PC-3 (cell line): ENCODE data around the gene LITAF. TPM values are rescaled to one million over a fixed set of nuclear protein-coding genes. Genes with fewer than 3 reads are reported as not detected.

Source experiments
- ATAC-seq: fragments of 200-7000 bp; cut with Tn5 transposase; 2 replicates; pipeline ENCODE4 v1.9.1; 2020; ENCODE audit warnings: mild to moderate bottlenecking, moderate library complexity
- Bru-seq: library from RNA; stranded (reverse); fragments of 400-500 nt; gene quantifications from one replicate; lab custom pipeline; 2021; lab: Mats Ljungman, UMichigan
- BruChase-seq, 2 experiments: library from RNA; stranded (reverse); fragments of 400-500 nt; gene quantifications; one replicate each; lab custom pipeline; 2021; lab: Mats Ljungman, UMichigan
- BruUV-seq: library from RNA; stranded (reverse); fragments of 400-500 nt; replicated peaks from 2 replicates; lab custom pipeline; 2021; lab: Mats Ljungman, UMichigan
- CTCF ChIA-PET: fragments of 300-600 bp; sonication (Branson Sonifier 250); formaldehyde crosslinking; loops from one replicate; lab custom pipeline; 2022; ENCODE audit warnings: antibody characterized with exemption; lab: Charles Lee
- POLR2A ChIA-PET: fragments of 300-600 bp; sonication (Branson Sonifier 250); formaldehyde crosslinking; loops from one replicate; lab custom pipeline; 2022; ENCODE audit warnings: antibody characterized with exemption; ENCODE audit not compliant: unreplicated experiment; lab: Charles Lee
- DNase-seq: peaks from one replicate; pipeline ENCODE4 v3.0.0-alpha.2; 2015
- H2AFZ ChIP-seq: fragments of 300-600 bp; sonication (generic); 2 replicates; pipeline ENCODE4 v1.6.0; 2016; ENCODE audit warnings: antibody characterized with exemption, low read length
- H3F3A ChIP-seq: fragments of 300-600 bp; sonication (generic); one replicate; pipeline ENCODE4 v1.6.0; 2017; ENCODE audit warnings: antibody characterized with exemption, low read length, control low read depth, mild to moderate bottlenecking; ENCODE audit not compliant: unreplicated experiment
- H3K27ac ChIP-seq: fragments of 300-600 bp; sonication (generic); 2 replicates; pipeline ENCODE4 v1.5.1; 2016; ENCODE audit warnings: mild to moderate bottlenecking, low read length
- H3K27me3 ChIP-seq: fragments of 300-600 bp; sonication (generic); 2 replicates; pipeline ENCODE4 v1.6.1; 2016; ENCODE audit warnings: low read length, mixed read lengths
- H3K36me3 ChIP-seq: fragments of 300-600 bp; sonication (generic); 2 replicates; pipeline ENCODE4 v1.6.1; 2016; ENCODE audit warnings: low read depth, mixed run types, low read length, mixed read lengths
- H3K4me1 ChIP-seq: fragments of 300-600 bp; sonication (generic); 2 replicates; pipeline ENCODE4 v1.5.1; 2016; ENCODE audit warnings: low read length; ENCODE audit not compliant: insufficient read depth
- H3K4me2 ChIP-seq: fragments of 300-600 bp; sonication (generic); 2 replicates; pipeline ENCODE4 v1.6.0; 2016; ENCODE audit warnings: low read length
- H3K4me3 ChIP-seq: fragments of 300-600 bp; sonication (generic); 2 replicates; pipeline ENCODE4 v1.5.1; 2016; ENCODE audit warnings: mild to moderate bottlenecking, low read length, mixed read lengths
- H3K79me2 ChIP-seq: fragments of 300-600 bp; sonication (generic); 2 replicates; pipeline ENCODE4 v1.6.1; 2017; ENCODE audit warnings: low read length, mixed read lengths
- H3K9ac ChIP-seq: fragments of 300-600 bp; sonication (generic); 2 replicates; pipeline ENCODE4 v1.6.0; 2016; ENCODE audit warnings: mild to moderate bottlenecking, low read length
- H3K9me2 ChIP-seq: fragments of 300-600 bp; sonication (generic); replicated peaks from 2 replicates; pipeline ENCODE4 v1.6.1; 2016; ENCODE audit warnings: mixed run types, low read length, mixed read lengths
- H3K9me3 ChIP-seq: fragments of 300-600 bp; sonication (generic); 2 replicates; pipeline ENCODE4 v1.6.1; 2016; ENCODE audit warnings: low read length, mixed read lengths
- H4K20me1 ChIP-seq: fragments of 300-600 bp; sonication (generic); 2 replicates; pipeline ENCODE4 v1.6.1; 2016; ENCODE audit warnings: low read length, mixed read lengths
- EZH2phosphoT487 ChIP-seq: fragments of 300-600 bp; sonication (generic); IDR thresholded peaks from 2 replicates; pipeline ENCODE4 v1.6.1; 2018; ENCODE audit warnings: mild to moderate bottlenecking, antibody characterized with exemption, low read length, borderline replicate concordance
- intact Hi-C: fragments of 100-400 bp; cut with micrococcal nuclease; formaldehyde crosslinking; loops from 2 replicates; pipeline ENCODE4 v1.9.0; 2023
- long read RNA-seq: library from polyadenylated mRNA; unstranded; transcript quantifications from one replicate; pipeline ENCODE4 v2.0.0, GENCODE V29; 2021; ENCODE audit not compliant: unreplicated experiment
- total RNA-seq: library from RNA; depleted of rRNA; stranded (reverse); fragments of >200 nt; gene quantifications from 2 replicates; pipeline ENCODE4 v1.2.3, GENCODE V29; 2014; rRNA removed
- TF ChIP-seq, protein P1 (sequence below): fragments of 300-600 bp; sonication (generic); conservative IDR thresholded peaks from 2 replicates; pipeline ENCODE4 v1.5.1; 2017; ENCODE audit warnings: antibody characterized with exemption, low read depth, mild to moderate bottlenecking, low read length

Gene LITAF
- 12.8 and 13.1 TPM in 2 replicates for total RNA-seq
- Bru-seq, nascent RNA = percentile 28 among the genes with signal in this experiment
- BruChase-seq, experiment 1, labeled RNA remaining after a 6-hour chase = percentile 35 among the genes with signal in this experiment
- percentile 31 among the genes with signal in this experiment for BruChase-seq, experiment 2, labeled RNA remaining after a 2-hour chase
- long read RNA-seq, partial matches to known transcripts = 0 of 8 reads
- long read RNA-seq, other reads (novel, unspliced or antisense) = 3 of 8 reads

DNA sequence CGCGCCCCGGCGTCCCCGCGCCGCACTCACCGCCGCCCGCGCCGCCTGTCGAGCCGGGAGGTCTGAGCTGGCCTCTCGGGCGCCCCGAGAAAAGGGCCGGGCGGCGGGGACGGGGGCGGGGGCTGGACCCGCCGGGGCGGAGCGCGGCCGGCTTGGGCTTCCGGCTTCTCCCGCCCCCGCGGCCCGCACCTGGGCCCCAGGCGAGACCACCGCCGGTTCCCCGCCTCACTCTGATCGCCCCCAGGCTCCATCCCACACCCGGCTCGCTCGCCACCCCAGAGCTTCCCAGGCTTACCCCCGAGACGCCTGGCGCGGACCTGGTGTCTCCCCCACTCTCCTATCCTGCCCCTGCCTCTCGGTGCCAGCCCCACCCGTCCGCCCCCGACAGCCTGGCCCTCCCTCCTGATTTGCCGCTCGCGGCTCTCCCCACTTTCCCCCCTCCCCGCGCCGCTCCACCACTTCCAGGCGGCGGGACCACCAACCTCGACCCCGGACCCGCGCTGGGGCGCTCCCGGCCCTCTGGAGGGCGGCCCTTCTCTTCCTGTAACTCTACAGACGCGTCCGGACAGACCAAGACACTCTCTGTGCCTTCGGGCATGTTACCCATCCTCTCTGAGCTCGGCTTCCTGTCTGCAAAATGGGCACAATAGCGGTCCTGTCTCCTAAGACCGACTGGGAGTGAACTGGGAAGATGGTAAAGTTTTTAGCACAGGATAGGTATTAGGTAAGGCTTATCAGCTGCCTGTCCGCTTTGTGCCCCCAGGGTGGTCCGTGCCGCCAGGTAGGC, at the start of gene LITAF:
LITAF (minus strand) TSS at position 64 of the 787 bp plus-strand sequence. CDS start 30,189 bp downstream, outside the sequence.
- no peaks in the 10 kb centered on the region for H3K9me2 ChIP-seq
- no peaks in the 10 kb centered on the region for H3K36me3 ChIP-seq
- no TSS peak for BruUV-seq
- no peaks in the 10 kb centered on the region for H3F3A ChIP-seq
- peaks cover 16% of the 10 kb centered on the region; the same call in 1 of the 2 replicates for H3K4me1 ChIP-seq
- H3K9me3 ChIP-seq = no peaks in the 10 kb centered on the region
- H3K79me2 ChIP-seq = peaks cover 6% of the 10 kb centered on the region; the same call in 1 of the 2 replicates
- H3K4me3 ChIP-seq = peak within 1 kb of the TSS; percentile 68
- H4K20me1 ChIP-seq = no peaks in the 10 kb centered on the region
- intact Hi-C loops = no loop called here
- peak within 1 kb of the TSS; percentile 50 for H3K9ac ChIP-seq
- ChIA-PET POLR2A (no interaction called here), CTCF (no interaction called here)
- DNase-seq = peak; percentile 23
- no peak within 1 kb of the TSS for H3K27ac ChIP-seq
- ATAC-seq = peak; percentile 56
- peak within 1 kb of the TSS; percentile 76 for H2AFZ ChIP-seq
- no peak for TF ChIP-seq EZH2phosphoT487
- peak within 1 kb of the TSS; percentile 80 for H3K4me2 ChIP-seq
- H3K27me3 ChIP-seq = peaks cover 17% of the 10 kb centered on the region; the same call in 1 of the 2 replicates

DNA sequence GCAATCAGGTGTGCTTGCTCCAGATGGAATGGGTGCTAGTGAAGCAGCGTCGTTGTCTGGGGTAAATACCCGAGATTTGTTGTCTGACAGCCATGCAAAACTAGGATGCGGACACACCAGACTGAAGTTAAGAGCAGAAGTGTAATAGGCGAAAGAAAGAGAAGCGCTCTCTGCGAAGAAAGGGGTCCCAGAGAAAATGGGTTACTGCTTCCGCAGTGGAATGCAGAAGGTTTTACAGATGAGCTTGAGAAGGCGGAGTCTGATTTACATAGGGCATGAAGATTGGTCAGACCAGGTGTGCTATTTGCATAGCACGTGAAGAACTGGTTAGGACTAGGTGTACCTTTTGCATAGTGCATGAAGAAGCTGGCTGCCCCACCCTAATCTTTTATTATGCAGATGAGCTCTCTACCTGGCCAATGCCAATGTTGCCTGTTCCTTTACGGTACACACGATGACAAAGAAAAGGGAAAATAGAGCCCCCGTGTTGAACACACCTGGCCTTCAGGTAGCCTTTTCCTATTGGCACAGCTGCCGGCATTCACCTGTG, 49.5 kb upstream of the LITAF start:
- Histone ChIP-seq H3K4me3 (no peak overlapping the region), H4K20me1 (no peaks in the 10 kb centered on the region), H3K27ac (no peak overlapping the region), H2AFZ (no peak overlapping the region), H3K79me2 (no peaks in the 10 kb centered on the region), H3K27me3 (no peaks in the 10 kb centered on the region), H3K9me3 (no peaks in the 10 kb centered on the region), H3K4me1 (peaks cover 16% of the 10 kb centered on the region), H3K36me3 (no peaks in the 10 kb centered on the region), H3K9ac (no peak overlapping the region), H3K4me2 (peak overlapping the region; percentile 26), H3F3A (no peaks in the 10 kb centered on the region), H3K9me2 (no peaks in the 10 kb centered on the region)
- TF ChIP-seq, protein P1, sequence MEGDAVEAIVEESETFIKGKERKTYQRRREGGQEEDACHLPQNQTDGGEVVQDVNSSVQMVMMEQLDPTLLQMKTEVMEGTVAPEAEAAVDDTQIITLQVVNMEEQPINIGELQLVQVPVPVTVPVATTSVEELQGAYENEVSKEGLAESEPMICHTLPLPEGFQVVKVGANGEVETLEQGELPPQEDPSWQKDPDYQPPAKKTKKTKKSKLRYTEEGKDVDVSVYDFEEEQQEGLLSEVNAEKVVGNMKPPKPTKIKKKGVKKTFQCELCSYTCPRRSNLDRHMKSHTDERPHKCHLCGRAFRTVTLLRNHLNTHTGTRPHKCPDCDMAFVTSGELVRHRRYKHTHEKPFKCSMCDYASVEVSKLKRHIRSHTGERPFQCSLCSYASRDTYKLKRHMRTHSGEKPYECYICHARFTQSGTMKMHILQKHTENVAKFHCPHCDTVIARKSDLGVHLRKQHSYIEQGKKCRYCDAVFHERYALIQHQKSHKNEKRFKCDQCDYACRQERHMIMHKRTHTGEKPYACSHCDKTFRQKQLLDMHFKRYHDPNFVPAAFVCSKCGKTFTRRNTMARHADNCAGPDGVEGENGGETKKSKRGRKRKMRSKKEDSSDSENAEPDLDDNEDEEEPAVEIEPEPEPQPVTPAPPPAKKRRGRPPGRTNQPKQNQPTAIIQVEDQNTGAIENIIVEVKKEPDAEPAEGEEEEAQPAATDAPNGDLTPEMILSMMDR = no peak
- ATAC-seq = no peak; the same call in 1 of the 2 replicates
- ChIA-PET CTCF (no interaction called here), POLR2A (no interaction called here)
- no TSS peak for BruUV-seq
- peak; percentile 58 for DNase-seq
- intact Hi-C loops = no loop called here

DNA sequence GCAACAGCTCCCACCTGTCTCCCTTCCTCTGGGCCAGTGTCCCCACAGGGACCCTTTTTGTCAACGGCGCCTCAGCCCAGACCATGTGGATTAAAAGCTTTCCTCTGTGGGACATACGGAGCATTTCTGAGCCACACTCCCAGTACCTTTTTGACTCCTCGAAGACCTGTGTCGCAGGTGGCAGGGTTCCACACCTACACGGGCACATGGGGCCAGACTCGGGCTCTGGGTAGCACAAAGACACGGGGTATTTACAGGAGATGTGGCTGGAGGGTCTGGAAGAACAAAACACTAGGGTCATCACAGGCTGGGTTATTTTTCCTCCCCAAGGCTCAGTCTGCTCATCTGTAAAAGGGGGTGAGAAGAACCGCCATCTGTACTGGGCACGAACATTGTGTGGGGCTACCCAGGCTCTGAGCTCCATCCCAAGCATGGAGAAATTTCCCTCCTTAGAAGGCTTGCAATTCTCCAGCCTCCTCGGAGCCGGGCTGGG, 49.0 kb upstream of the LITAF start:
- intact Hi-C loops = no loop called here
- H3K27ac ChIP-seq = no peak overlapping the region
- BruUV-seq = no TSS peak
- no peaks in the 10 kb centered on the region for H3K36me3 ChIP-seq
- no peak overlapping the region for H3K9ac ChIP-seq
- no peaks in the 10 kb centered on the region for H3K27me3 ChIP-seq
- DNase-seq = no peak
- no peaks in the 10 kb centered on the region for H3F3A ChIP-seq
- no peaks in the 10 kb centered on the region for H3K79me2 ChIP-seq
- no peaks in the 10 kb centered on the region for H3K9me2 ChIP-seq
- peak overlapping the region; percentile 26; the same call in 1 of the 2 replicates for H3K4me2 ChIP-seq
- no peaks in the 10 kb centered on the region for H4K20me1 ChIP-seq
- peaks cover 11% of the 10 kb centered on the region for H3K4me1 ChIP-seq
- no peak overlapping the region for H2AFZ ChIP-seq
- CTCF ChIA-PET = no interaction called here
- POLR2A ChIA-PET = no interaction called here
- H3K9me3 ChIP-seq = no peaks in the 10 kb centered on the region
- TF ChIP-seq, protein P1 = no peak
- no peak for TF ChIP-seq EZH2phosphoT487
- H3K4me3 ChIP-seq = no peak overlapping the region
- no peak for ATAC-seq
